ENCODE measurements around the gene PCDHGA4. TPM values are rescaled to one million over a fixed set of nuclear protein-coding genes. Genes with fewer than 3 reads are reported as not detected.

The PCDHGA4 gene
- polyA plus RNA-seq, 3 donors: 0.03 TPM; not detected in 2

- peaks cover 43 to 80% (median 72%) of the 10 kb centered on the region in 7 donors for H3K9me3 Mint-ChIP-seq
- TF ChIP-seq CTCF (IDR thresholded peaks at IDR 0.05): no peak
Measured at GRCh38 chr5:141363952-141364660, 9.3 kb downstream of the PCDHGA4 start, which contains the start of gene PCDHGA5. Gene PCDHGA5, plus strand, starts transcription at chr5:141364162. Its CDS starts 169 bp downstream, at chr5:141364331.

GRCh38 chr5:141366016-141366896 lies 11.4 kb downstream of the PCDHGA4 start:
- peaks cover 11 to 14% of the 10 kb centered on the region in 2 donors for H3K36me3 Mint-ChIP-seq
- no peak overlapping the region for H3K27ac Mint-ChIP-seq
- Histone ChIP-seq H3K27ac (ENCODE audit: low read depth in 1 of 2, low read length in 2 of 2) (no peak overlapping the region), H3K4me2 (replicated peaks; ENCODE audit: extremely low read depth, low read length, poor library complexity, severe bottlenecking) (no peak overlapping the region), H3K79me2 (ENCODE audit: insufficient read depth, low read length) (no peaks in the 10 kb centered on the region), H3K9me3 (replicated peaks in 1 of 2; ENCODE audit: control insufficient read depth in 1 of 2, insufficient read depth in 1 of 2, low read length in 2 of 2) (peaks cover 52 to 68% of the 10 kb centered on the region in 2 donors), H3K36me3 (replicated peaks in 1 of 2; ENCODE audit: control insufficient read depth in 1 of 2, insufficient read depth in 2 of 2, low read length in 2 of 2) (no peaks in the 10 kb centered on the region), H3K9ac (ENCODE audit: insufficient read depth, low read length, poor library complexity, severe bottlenecking) (no peak overlapping the region), H2AFZ (ENCODE audit: insufficient read depth, low read depth, low read length, poor library complexity, severe bottlenecking) (no peak overlapping the region), H4K20me1 (ENCODE audit: insufficient read depth, low read length) (no peaks in the 10 kb centered on the region), H3K27me3 (ENCODE audit: control insufficient read depth in 2 of 2, insufficient read depth in 2 of 2, low read length in 2 of 2) (peaks cover 57 to 97% of the 10 kb centered on the region in 2 donors), H3K4me3 (replicated peaks in 1 of 3; ENCODE audit: low read depth in 2 of 3, low read length in 3 of 3) (no peak overlapping the region), H3K4me1 (ENCODE audit: control insufficient read depth in 1 of 2, insufficient read depth in 2 of 2, low read length in 2 of 2) (no peaks in the 10 kb centered on the region)
- intact Hi-C loops (cut with micrococcal nuclease): no loop called here
- peak overlapping the region in 1 of 2 donors; percentile 71 for H3K4me3 Mint-ChIP-seq
- TF ChIP-seq CTCF (IDR thresholded peaks at IDR 0.05): no peak
- WGBS (ENCODE audit: insufficient coverage): 36% methylated on average over 31 of the region's 46 CpGs
- peaks cover 41 to 79% (median 70%) of the 10 kb centered on the region in 7 donors for H3K9me3 Mint-ChIP-seq
- H3K27me3 Mint-ChIP-seq (ENCODE audit: low read depth in 3 of 3): peaks cover 70 to 80% (median 78%) of the 10 kb centered on the region in 3 donors
- H3K4me1 Mint-ChIP-seq: peaks cover 8% of the 10 kb centered on the region
- no peak for DNase-seq

More at GRCh38 chr5:141363952-141364660, 9.3 kb downstream of the PCDHGA4 start, which contains the start of gene PCDHGA5:
- no peak within 1 kb of the TSS for H2AFZ ChIP-seq (ENCODE audit: insufficient read depth, low read depth, low read length, poor library complexity, severe bottlenecking)
- H3K4me3 Mint-ChIP-seq: peak within 1 kb of the TSS in 1 of 2 donors; percentile 71
- no peak within 1 kb of the TSS for H3K9ac ChIP-seq (ENCODE audit: insufficient read depth, low read length, poor library complexity, severe bottlenecking)
- H3K27ac Mint-ChIP-seq: no peak within 1 kb of the TSS
- H3K4me1 ChIP-seq (ENCODE audit: control insufficient read depth in 1 of 2, insufficient read depth in 2 of 2, low read length in 2 of 2): no peaks in the 10 kb centered on the region
- no peaks in the 10 kb centered on the region for H3K36me3 ChIP-seq (replicated peaks in 1 of 2; ENCODE audit: control insufficient read depth in 1 of 2, insufficient read depth in 2 of 2, low read length in 2 of 2)
- H3K79me2 ChIP-seq (ENCODE audit: insufficient read depth, low read length): no peaks in the 10 kb centered on the region
- 29% methylated on average over 31 of the region's 34 CpGs for WGBS (ENCODE audit: insufficient coverage)
- no peaks in the 10 kb centered on the region for H4K20me1 ChIP-seq (ENCODE audit: insufficient read depth, low read length)
- H3K27ac ChIP-seq (ENCODE audit: low read depth in 1 of 2, low read length in 2 of 2): no peak within 1 kb of the TSS
- H3K36me3 Mint-ChIP-seq: peaks cover 16 to 20% of the 10 kb centered on the region in 2 donors
- peaks cover 2% of the 10 kb centered on the region for H3K4me1 Mint-ChIP-seq
- intact Hi-C loops (cut with micrococcal nuclease): no loop called here
- no peak within 1 kb of the TSS for H3K4me2 ChIP-seq (replicated peaks; ENCODE audit: extremely low read depth, low read length, poor library complexity, severe bottlenecking)
- peaks cover 53 to 94% of the 10 kb centered on the region in 2 donors for H3K27me3 ChIP-seq (ENCODE audit: control insufficient read depth in 2 of 2, insufficient read depth in 2 of 2, low read length in 2 of 2)
- no peak for DNase-seq
- no peak within 1 kb of the TSS for H3K4me3 ChIP-seq (replicated peaks in 1 of 3; ENCODE audit: low read depth in 2 of 3, low read length in 3 of 3)
- H3K9me3 ChIP-seq (replicated peaks in 1 of 2; ENCODE audit: control insufficient read depth in 1 of 2, insufficient read depth in 1 of 2, low read length in 2 of 2): peaks cover 55 to 72% of the 10 kb centered on the region in 2 donors
- peaks cover 70 to 77% (median 72%) of the 10 kb centered on the region in 3 donors for H3K27me3 Mint-ChIP-seq (ENCODE audit: low read depth in 3 of 3)
